Osteoblast (primary cell): ENCODE data around the gene ASPSCR1. TPM values are rescaled to one million over a fixed set of nuclear protein-coding genes. Genes with fewer than 3 reads are reported as not detected.

Source experiments
- DNase-seq: peaks from one replicate; pipeline ENCODE4 v3.0.0; 2011; ENCODE audit warnings: low spot score, mixed read lengths; ENCODE audit not compliant: insufficient read length; ENCODE audit errors: missing footprints
- H2AFZ ChIP-seq: 2 replicates; pipeline ENCODE4 v1.6.0; 2011; ENCODE audit warnings: mild to moderate bottlenecking, low read length
- H3K27ac ChIP-seq: 2 replicates; pipeline ENCODE4 v1.5.1; 2011; ENCODE audit warnings: mild to moderate bottlenecking, low read depth, low read length, moderate library complexity
- H3K27me3 ChIP-seq: 2 replicates; pipeline ENCODE4 v1.6.0; 2012; ENCODE audit warnings: mild to moderate bottlenecking, control low read depth, inconsistent platforms, low read length, moderate library complexity; ENCODE audit not compliant: insufficient read depth
- H3K36me3 ChIP-seq: 2 replicates; pipeline ENCODE4 v1.5.1; 2011; ENCODE audit warnings: mild to moderate bottlenecking, low read length, control low read depth, moderate library complexity; ENCODE audit not compliant: insufficient read depth
- H3K4me1 ChIP-seq: 2 replicates; pipeline ENCODE4 v1.5.1; 2011; ENCODE audit warnings: mild to moderate bottlenecking, low read length, control low read depth, moderate library complexity; ENCODE audit not compliant: insufficient read depth
- H3K4me2 ChIP-seq: 2 replicates; pipeline ENCODE4 v1.6.0; 2011; ENCODE audit warnings: mild to moderate bottlenecking, low read length; ENCODE audit not compliant: insufficient read depth
- H3K4me3 ChIP-seq: fragments of 200-600 bp; sonication (generic); 3 replicates; pipeline ENCODE4 v1.5.1; 2012; ENCODE audit warnings: mild to moderate bottlenecking, low read length, inconsistent platforms; ENCODE audit not compliant: insufficient read depth
- H3K79me2 ChIP-seq: 2 replicates; pipeline ENCODE4 v1.6.0; 2012; ENCODE audit warnings: mild to moderate bottlenecking, low read length, control low read depth, inconsistent platforms; ENCODE audit not compliant: insufficient read depth
- H3K9me3 ChIP-seq: 2 replicates; pipeline ENCODE4 v1.5.1; 2011; ENCODE audit warnings: low read depth, low read length, control low read depth
- H4K20me1 ChIP-seq: 2 replicates; pipeline ENCODE4 v1.6.0; 2012; ENCODE audit warnings: mild to moderate bottlenecking, low read length, control low read depth; ENCODE audit not compliant: insufficient read depth
- CTCF ChIP-seq: IDR thresholded peaks from 2 replicates; pipeline ENCODE4 v1.5.1; 2011; ENCODE audit warnings: mild to moderate bottlenecking, low read depth, low read length, moderate library complexity; ENCODE audit errors: extremely low read depth
- total RNA-seq: library from RNA; depleted of rRNA; stranded (reverse); fragments of >200 nt; gene quantifications from 2 replicates; pipeline ENCODE4 v1.2.3, GENCODE V29; 2012

Gene ASPSCR1
- total RNA-seq, 1 donor: 35.8 TPM

- no peak overlapping the region for H3K4me3 ChIP-seq
- DNase-seq: peak; percentile 98
- no peak overlapping the region for H2AFZ ChIP-seq
- peaks cover 21% of the 10 kb centered on the region for H3K4me1 ChIP-seq
- H3K9me3 ChIP-seq: no peaks in the 10 kb centered on the region
- H3K27ac ChIP-seq: no peak overlapping the region
- H3K4me2 ChIP-seq: no peak overlapping the region
- H3K27me3 ChIP-seq: no peaks in the 10 kb centered on the region
- peak; percentile 55 for TF ChIP-seq CTCF
- peaks cover 28% of the 10 kb centered on the region for H4K20me1 ChIP-seq
- no peaks in the 10 kb centered on the region for H3K36me3 ChIP-seq
- peaks cover 8% of the 10 kb centered on the region for H3K79me2 ChIP-seq
Observed at GRCh38 chr17:82019690-82020571, 42.5 kb downstream of the ASPSCR1 start.

- H3K4me3 ChIP-seq: no peak overlapping the region
- no peaks in the 10 kb centered on the region for H3K27me3 ChIP-seq
- no peak overlapping the region for H3K27ac ChIP-seq
- H3K4me1 ChIP-seq: peaks cover 21% of the 10 kb centered on the region
- H3K36me3 ChIP-seq: no peaks in the 10 kb centered on the region
- DNase-seq: no peak
- H2AFZ ChIP-seq: no peak overlapping the region
- no peak overlapping the region for H3K4me2 ChIP-seq
- H3K79me2 ChIP-seq: peaks cover 8% of the 10 kb centered on the region
- TF ChIP-seq CTCF: no peak
- peaks cover 28% of the 10 kb centered on the region for H4K20me1 ChIP-seq
- H3K9me3 ChIP-seq: no peaks in the 10 kb centered on the region
Observed at GRCh38 chr17:82020572-82021106, 43.2 kb downstream of the ASPSCR1 start.

GRCh38 chr17:82021107-82021899 is 43.9 kb downstream of the ASPSCR1 start:
- H3K4me1 ChIP-seq: peaks cover 21% of the 10 kb centered on the region
- H4K20me1 ChIP-seq: peaks cover 28% of the 10 kb centered on the region
- no peaks in the 10 kb centered on the region for H3K27me3 ChIP-seq
- no peaks in the 10 kb centered on the region for H3K9me3 ChIP-seq
- peak; percentile 75 for TF ChIP-seq CTCF
- peaks cover 8% of the 10 kb centered on the region for H3K79me2 ChIP-seq
- peak overlapping the region; percentile 92 for H3K4me3 ChIP-seq
- no peak overlapping the region for H2AFZ ChIP-seq
- no peaks in the 10 kb centered on the region for H3K36me3 ChIP-seq
- H3K4me2 ChIP-seq: peak overlapping the region; percentile 96
- H3K27ac ChIP-seq: no peak overlapping the region
- DNase-seq: peak; percentile 99
